ENCODE data around the gene KCNIP4. TPM values are rescaled to one million over a fixed set of nuclear protein-coding genes. Genes with fewer than 3 reads are reported as not detected.
"Not testable (repeated sequence)": the region's sequence is repeated elsewhere in the genome, so short reads cannot be mapped to it uniquely, and the experiment has no call there.

The KCNIP4 gene
- 0.28 and 1.00 TPM in 2 replicates for total RNA-seq
- 0.46 and 0.69 TPM in 2 replicates for polyA plus RNA-seq

DNA sequence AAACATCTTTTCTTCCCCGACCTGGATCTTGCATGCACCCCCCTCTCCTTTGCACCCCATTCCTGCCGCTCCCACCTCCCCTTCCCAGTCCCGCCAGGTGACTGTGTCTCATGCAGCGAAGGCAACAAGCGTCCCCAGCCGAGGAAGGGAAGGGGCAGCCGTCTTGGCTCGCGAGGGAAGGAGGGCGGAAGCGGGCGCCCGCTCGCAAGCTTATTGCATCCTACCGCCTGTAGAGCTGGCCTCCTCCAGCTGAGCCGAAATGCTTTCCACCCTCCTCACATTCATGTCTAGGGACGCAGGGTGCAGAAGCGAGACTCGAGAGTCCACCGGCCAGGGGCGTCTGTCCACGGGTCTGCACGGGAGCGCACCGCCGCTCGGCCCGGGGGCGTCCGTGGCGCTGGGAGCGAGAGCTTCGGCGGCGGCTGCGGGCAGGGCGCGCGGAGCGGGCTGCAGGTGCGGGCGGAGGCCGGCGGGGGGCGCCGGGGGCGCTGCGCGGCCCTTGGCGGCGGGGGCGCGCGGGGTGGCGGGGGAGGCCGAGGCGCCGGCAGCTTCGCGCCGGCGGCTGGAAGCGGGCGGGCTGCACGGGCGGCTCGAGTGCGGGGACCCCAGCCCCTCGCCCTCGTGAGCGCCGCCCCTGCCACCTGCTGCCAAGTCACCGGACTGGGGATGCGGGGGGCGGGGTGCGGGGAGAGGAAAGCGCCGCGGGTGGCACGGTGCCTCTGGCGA, at the start of gene KCNIP4:
Gene KCNIP4 (minus strand): TSS at position 426 of the 726 bp plus-strand sequence.
- Histone ChIP-seq H3K27me3 (peaks cover 53% of the 10 kb centered on the region), H3K36me3 (replicated peaks; ENCODE audit: insufficient read depth, low read depth) (no peaks in the 10 kb centered on the region), H2AFZ (peak within 1 kb of the TSS; percentile 33), H3K4me2 (peak within 1 kb of the TSS; percentile 96), H3K4me1 (ENCODE audit: insufficient read depth) (no peaks in the 10 kb centered on the region), H3K4me3 (peak within 1 kb of the TSS; percentile 24), H3K9me2 (replicated peaks; ENCODE audit: insufficient read depth) (no peaks in the 10 kb centered on the region), H3K27ac (no peak within 1 kb of the TSS), H3K9me3 (ENCODE audit: low read depth) (no peaks in the 10 kb centered on the region), H3K79me2 (no peaks in the 10 kb centered on the region), H4K20me1 (ENCODE audit: insufficient read depth, poor library complexity, severe bottlenecking) (no peaks in the 10 kb centered on the region)
- 1% methylated on average over 48 of the region's 81 CpGs for WGBS (ENCODE audit: low lambda C conversion rate, missing lambda C conversion rate)
- peak; percentile 64 for TF ChIP-seq EZH2 (IDR thresholded peaks at IDR 0.05; ENCODE audit: borderline replicate concordance)
- TF ChIP-seq, protein P1, sequence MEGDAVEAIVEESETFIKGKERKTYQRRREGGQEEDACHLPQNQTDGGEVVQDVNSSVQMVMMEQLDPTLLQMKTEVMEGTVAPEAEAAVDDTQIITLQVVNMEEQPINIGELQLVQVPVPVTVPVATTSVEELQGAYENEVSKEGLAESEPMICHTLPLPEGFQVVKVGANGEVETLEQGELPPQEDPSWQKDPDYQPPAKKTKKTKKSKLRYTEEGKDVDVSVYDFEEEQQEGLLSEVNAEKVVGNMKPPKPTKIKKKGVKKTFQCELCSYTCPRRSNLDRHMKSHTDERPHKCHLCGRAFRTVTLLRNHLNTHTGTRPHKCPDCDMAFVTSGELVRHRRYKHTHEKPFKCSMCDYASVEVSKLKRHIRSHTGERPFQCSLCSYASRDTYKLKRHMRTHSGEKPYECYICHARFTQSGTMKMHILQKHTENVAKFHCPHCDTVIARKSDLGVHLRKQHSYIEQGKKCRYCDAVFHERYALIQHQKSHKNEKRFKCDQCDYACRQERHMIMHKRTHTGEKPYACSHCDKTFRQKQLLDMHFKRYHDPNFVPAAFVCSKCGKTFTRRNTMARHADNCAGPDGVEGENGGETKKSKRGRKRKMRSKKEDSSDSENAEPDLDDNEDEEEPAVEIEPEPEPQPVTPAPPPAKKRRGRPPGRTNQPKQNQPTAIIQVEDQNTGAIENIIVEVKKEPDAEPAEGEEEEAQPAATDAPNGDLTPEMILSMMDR (IDR thresholded peaks at IDR 0.05; ENCODE audit: poor library complexity), result no peak
- peak; percentile 63 for DNase-seq (ENCODE audit: low spot score)

DNA sequence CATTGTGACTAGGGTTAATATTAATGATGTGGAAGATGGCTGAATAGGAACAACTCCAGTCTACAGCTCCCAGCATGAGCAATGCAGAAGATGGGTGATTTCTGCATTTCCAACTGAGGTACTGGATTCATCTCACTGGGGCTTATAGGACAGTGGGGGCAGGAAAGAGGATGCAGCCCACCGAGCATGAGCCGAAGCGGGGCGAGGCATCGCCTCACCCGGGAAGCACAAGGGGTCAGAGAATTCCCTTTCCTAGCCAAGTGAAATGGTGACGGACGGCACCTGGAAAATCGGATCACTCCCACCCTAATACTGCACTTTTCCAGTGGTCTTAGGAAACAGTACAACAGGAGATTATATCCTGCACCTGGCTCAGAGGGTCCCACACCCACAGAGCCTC, 48.0 kb upstream of the KCNIP4 start:
- not testable (repeated sequence) for H3K27me3 ChIP-seq; H4K20me1 ChIP-seq (ENCODE audit: insufficient read depth, poor library complexity, severe bottlenecking); H3K9me3 ChIP-seq (ENCODE audit: low read depth); H3K79me2 ChIP-seq; DNase-seq (ENCODE audit: low spot score); H3K4me1 ChIP-seq (ENCODE audit: insufficient read depth); H3K27ac ChIP-seq; H3K9me2 ChIP-seq (replicated peaks; ENCODE audit: insufficient read depth); H3K36me3 ChIP-seq (replicated peaks; ENCODE audit: insufficient read depth, low read depth); H3K4me3 ChIP-seq; H3K4me2 ChIP-seq; H2AFZ ChIP-seq
- WGBS (ENCODE audit: low lambda C conversion rate, missing lambda C conversion rate), result 89% methylated on average over 9 of the region's 9 CpGs

DNA sequence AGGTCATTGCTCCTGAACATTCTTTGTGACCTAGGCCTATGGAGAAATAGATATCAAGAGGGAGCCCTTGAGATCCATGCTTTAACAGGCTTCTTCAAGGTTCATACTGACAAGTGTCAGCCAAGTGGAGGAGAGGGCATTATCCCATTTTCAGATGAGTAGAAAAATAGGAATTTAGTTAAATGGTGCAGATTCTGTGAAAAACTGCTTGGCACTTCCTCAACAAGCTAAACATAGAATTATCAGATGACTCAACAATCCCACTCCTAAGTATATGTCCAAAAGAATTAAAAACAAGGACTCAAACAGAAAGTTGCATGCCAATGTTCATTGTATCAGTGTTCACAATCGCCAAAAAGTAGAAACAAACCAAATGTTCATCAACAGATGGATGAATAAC, 43.8 kb upstream of the KCNIP4 start:
- Histone ChIP-seq H3K4me3 (no peak overlapping the region), H3K79me2 (no peaks in the 10 kb centered on the region), H3K4me1 (ENCODE audit: insufficient read depth) (no peaks in the 10 kb centered on the region), H3K27ac (no peak overlapping the region), H3K36me3 (replicated peaks; ENCODE audit: insufficient read depth, low read depth) (no peaks in the 10 kb centered on the region), H3K9me3 (ENCODE audit: low read depth) (no peaks in the 10 kb centered on the region), H3K9me2 (replicated peaks; ENCODE audit: insufficient read depth) (no peaks in the 10 kb centered on the region), H3K4me2 (no peak overlapping the region), H2AFZ (no peak overlapping the region), H4K20me1 (ENCODE audit: insufficient read depth, poor library complexity, severe bottlenecking) (no peaks in the 10 kb centered on the region), H3K27me3 (no peaks in the 10 kb centered on the region)
- 81% methylated on average over 1 of the region's 1 CpG for WGBS (ENCODE audit: low lambda C conversion rate, missing lambda C conversion rate)
- TF ChIP-seq EZH2 (IDR thresholded peaks at IDR 0.05; ENCODE audit: borderline replicate concordance), result no peak
- TF ChIP-seq EZH2phosphoT487 (IDR thresholded peaks at IDR 0.05; ENCODE audit: low read depth, severe bottlenecking, unreplicated experiment), result no peak
- TF ChIP-seq, protein P1 (IDR thresholded peaks at IDR 0.05; ENCODE audit: poor library complexity), result no peak
- no peak for DNase-seq (ENCODE audit: low spot score)

DNA sequence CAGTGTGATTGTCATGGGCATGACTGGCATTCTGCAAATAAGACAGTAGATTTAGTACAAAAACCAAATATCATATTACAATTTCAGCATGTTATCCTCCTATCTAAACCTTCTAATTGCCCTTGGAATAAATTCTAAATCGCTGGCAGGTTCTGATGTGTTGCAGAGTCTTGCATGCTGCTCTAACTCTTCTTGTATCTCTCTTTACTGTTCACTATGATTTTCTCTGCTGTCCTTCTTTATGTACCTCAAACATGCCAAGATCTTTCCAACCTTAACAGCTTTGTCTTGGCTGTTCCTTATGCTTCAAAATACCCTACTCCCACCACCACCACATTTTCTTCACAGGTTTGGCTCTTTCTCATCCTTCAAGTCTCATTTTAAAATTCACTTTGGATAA, 43.0 kb upstream of the KCNIP4 start:
- no peaks in the 10 kb centered on the region for H3K9me2 ChIP-seq (replicated peaks; ENCODE audit: insufficient read depth)
- no peaks in the 10 kb centered on the region for H3K79me2 ChIP-seq
- H3K4me3 ChIP-seq, result no peak overlapping the region
- no peak overlapping the region for H3K27ac ChIP-seq
- TF ChIP-seq EZH2phosphoT487 (IDR thresholded peaks at IDR 0.05; ENCODE audit: low read depth, severe bottlenecking, unreplicated experiment) (no peak), EZH2 (IDR thresholded peaks at IDR 0.05; ENCODE audit: borderline replicate concordance) (no peak)
- TF ChIP-seq, protein P1 (IDR thresholded peaks at IDR 0.05; ENCODE audit: poor library complexity), result no peak
- no peaks in the 10 kb centered on the region for H3K4me1 ChIP-seq (ENCODE audit: insufficient read depth)
- H3K36me3 ChIP-seq (replicated peaks; ENCODE audit: insufficient read depth, low read depth), result no peaks in the 10 kb centered on the region
- WGBS (ENCODE audit: low lambda C conversion rate, missing lambda C conversion rate), result 67% methylated on average over 1 of the region's 1 CpG
- H4K20me1 ChIP-seq (ENCODE audit: insufficient read depth, poor library complexity, severe bottlenecking), result no peaks in the 10 kb centered on the region
- no peaks in the 10 kb centered on the region for H3K9me3 ChIP-seq (ENCODE audit: low read depth)
- no peaks in the 10 kb centered on the region for H3K27me3 ChIP-seq
- no peak overlapping the region for H2AFZ ChIP-seq
- no peak for DNase-seq (ENCODE audit: low spot score)
- H3K4me2 ChIP-seq, result no peak overlapping the region

Measured in hepatocyte (in vitro differentiated cells).